GM19328 (cell line): ENCODE results near the gene CHD9NB.

Experiments
- ATAC-seq: cut with Tn5 transposase; IDR thresholded peaks from one replicate; pipeline ENCODE4 v1.9.1; 2021; ENCODE audit warnings: mild to moderate bottlenecking, moderate library complexity; ENCODE audit not compliant: unreplicated experiment

The CHD9NB gene

GRCh38 chr16:53035176-53035942, 17.3 kb downstream of the CHD9NB start:
- no peak for ATAC-seq

DNA sequence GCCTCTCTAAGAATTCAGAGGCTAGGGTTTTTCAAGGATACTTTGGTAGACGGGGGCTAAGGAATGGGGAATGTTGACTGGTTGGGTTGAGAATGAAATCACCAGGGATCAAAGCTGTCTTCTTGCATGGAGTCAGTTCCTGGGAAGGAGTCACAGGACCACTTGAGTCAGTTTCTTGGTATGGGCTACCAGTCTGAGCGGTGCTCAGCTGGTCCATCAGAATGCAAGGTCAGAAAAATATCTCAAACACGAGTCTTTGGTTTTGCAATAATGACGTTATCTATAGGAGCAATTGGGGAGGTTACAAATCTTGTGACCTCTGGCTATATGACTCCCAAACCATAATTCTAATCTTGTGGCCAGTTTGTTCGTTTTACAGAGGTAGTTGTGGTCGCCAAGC, 18.4 kb downstream of the CHD9NB start:
- no peak for ATAC-seq

DNA sequence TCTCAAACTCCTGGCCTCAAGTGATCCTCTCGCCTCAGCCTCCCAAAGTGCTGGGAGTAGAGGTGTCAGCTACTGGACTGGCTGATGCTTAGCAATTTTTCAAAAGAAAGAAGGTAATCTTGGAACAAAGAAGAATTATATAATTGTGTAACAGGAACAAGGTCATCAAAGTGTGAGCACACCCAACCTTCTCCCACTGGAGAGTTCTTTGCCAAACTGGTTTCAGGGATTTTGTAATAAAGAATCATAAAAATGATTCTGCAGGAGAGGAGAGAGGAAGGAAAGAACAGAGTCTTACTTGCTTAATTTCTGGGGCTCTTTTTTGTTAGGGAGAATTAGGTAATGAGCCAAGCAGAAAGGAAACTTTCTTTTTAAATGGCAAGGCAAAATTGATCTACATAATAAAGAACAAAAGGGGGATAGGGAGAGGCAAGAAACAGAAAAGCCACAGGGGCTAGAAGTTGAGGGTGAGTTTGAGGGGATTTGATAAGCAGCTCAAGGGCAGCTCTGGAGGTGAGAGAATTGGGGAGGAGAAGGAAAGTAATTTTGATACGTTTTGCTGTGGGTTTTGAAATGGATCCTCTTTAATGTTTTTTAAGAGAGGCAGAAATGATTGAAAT, 21.3 kb downstream of the CHD9NB start:
- no peak for ATAC-seq

DNA sequence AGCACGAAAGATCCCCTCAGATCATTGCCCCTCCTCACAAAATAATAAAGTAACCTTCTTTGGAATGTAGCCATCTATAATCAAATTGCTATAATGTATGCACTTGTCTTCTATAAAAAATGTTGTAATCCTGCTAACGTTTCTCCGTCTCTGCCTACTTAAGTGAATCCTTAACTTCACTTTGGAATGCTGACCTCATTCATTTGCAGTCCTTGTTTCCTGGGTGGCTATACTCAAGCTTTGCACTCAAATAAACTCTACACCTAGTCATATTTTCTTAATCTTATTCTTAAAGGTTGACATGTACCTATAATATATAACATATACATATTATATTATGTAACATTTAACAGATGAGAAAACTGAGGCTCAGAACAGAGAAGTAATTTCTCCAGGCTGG, 22.7 kb downstream of the CHD9NB start:
- no peak for ATAC-seq

DNA sequence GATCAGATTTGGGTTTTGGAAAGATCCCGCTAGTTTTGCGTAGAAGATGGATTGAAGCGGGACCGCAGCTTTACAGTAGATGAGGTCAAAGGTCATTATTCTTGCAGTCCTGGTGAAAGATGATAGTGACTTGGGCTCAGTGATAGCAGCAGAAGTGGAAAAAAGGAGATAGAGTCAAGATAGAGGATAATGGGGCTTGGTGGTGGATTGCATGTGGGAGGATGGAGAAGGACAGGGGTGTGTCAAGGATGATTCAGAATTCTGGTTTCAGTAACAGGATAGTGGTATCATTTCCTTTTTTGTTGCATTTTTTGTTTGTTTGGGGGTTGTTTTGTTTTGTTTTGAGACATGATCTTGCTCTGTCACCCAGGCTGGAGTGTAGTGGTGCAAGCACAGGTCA, 28.7 kb downstream of the CHD9NB start:
- no peak for ATAC-seq

DNA sequence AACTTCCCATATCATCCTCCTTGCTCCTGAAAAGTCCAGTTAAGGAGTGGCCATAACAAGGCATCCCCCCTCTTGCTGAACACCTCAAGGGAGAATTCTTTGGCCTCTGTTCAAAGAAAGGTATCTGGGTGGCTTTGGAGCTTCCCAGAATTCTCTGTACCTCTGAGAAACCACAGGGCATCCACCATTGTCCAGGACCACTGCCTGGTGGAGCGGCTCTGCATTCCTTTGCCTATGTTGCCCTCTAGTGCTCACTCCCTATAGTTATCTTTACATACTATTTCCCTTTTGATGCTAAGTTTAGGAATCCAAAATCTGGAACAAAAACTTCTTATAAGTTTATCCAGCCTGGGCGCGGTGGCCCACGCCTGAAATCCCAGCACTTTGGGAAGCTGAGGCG, 30.3 kb downstream of the CHD9NB start:
- ATAC-seq: no peak

GRCh38 chr16:53018834-53019416, 33.8 kb downstream of the CHD9NB start:
- no peak for ATAC-seq

DNA sequence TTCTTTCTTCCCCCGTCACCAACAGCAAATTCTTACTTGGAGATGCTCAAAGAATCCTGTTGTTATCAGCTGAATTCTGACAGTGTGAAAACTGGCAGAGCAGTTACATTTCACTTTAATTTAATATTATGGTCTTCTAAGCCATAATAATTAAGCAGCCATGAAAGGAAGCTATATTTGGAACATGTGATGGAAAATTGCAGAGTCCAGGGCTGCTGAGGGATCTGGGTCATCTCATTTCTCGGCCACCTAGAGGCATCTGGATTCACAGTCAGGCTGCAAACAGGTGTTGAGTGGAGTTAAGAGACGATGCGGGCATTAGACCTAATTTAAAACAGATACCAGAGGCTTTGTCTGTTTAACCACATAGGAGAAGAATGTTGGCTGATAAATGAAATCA, 38.4 kb downstream of the CHD9NB start:
- ATAC-seq: no peak

- no peak for ATAC-seq
Observed at GRCh38 chr16:53007095-53007494, 45.6 kb downstream of the CHD9NB start.

DNA sequence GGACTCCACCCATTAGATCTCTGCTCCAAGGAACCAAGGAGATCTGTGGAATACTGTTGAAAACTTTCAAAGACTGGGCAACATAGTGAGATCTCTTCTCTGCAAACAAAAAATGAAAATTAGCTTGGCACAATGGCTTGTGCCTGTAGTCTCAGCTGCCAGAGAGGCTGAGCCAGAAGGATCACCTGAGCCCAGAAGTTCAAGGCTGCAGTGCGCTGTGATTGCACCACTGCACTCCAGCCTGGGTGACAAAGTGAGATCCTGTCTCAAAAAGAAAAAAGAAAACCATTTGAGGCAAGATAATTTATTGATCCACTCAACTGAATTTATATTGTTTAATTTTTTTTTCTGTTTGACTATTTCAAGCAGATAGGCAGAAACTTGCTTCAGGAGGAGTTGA, 54.8 kb downstream of the CHD9NB start:
- no peak for ATAC-seq

GRCh38 chr16:52994942-52995341, 57.8 kb downstream of the CHD9NB start:
- no peak for ATAC-seq

GRCh38 chr16:52993179-52993578, 59.5 kb downstream of the CHD9NB start:
- ATAC-seq: no peak

DNA sequence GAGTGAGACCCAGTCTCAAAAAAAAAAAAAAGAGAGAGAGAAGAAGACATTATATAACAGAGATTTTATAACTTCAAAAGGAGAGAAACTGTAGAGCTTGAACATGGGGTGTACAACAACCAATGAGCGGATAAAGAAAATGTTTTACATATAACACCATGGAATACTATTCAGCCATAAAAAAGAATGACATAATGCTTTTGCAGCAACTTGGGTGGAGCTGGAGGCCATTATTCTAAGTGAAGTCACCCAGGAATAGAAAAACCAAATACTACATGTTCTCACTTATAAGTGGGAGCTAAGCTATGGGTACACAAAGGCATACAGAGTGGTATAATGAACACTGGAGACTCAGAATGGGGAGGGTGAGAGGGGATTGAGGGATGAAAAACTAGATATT, 61.1 kb downstream of the CHD9NB start:
- ATAC-seq: no peak
